Lower leg skin (tissue), 4 donors: Measurements from ENCODE around the gene DOK1. TPM values are rescaled to one million over a fixed set of nuclear protein-coding genes. Genes with fewer than 3 reads are reported as not detected.
A peak's percentile ranks its signal among the peaks of the same experiment; 100 is the strongest.

Experiments
- DNase-seq, 2 donors: peaks; one replicate each; pipeline ENCODE4 v3.0.0-alpha.2; 2019; ENCODE audit warnings: low spot score in 2 of 2
- H3K4me3 ChIP-seq: fragments of 200-600 bp; sonication (generic); 2 replicates; pipeline ENCODE4 v1.5.1; 2017; ENCODE audit warnings: mild to moderate bottlenecking, low read depth; ENCODE audit not compliant: poor library complexity, severe bottlenecking
- CTCF ChIP-seq, 3 donors: fragments of 450-650 bp; IDR thresholded peaks; one replicate each; pipeline ENCODE4 v1.5.1; 2016; ENCODE audit warnings: antibody characterized with exemption in 3 of 3, mild to moderate bottlenecking in 3 of 3, moderate library complexity in 2 of 3
- POLR2A ChIP-seq, 2 donors: fragments of 450-650 bp; IDR thresholded peaks; one replicate each; pipeline ENCODE4 v1.6.1; 2016 to 2017; ENCODE audit warnings: antibody characterized with exemption in 2 of 2, mild to moderate bottlenecking in 1 of 2, moderate library complexity in 1 of 2
- WGBS, 2 donors: methylation state at CpG; one replicate each; pipeline ENCODE4 v1.1.5; 2018; 5-methylcytosine and 5-hydroxymethylcytosine counted together
- intact Hi-C: fragments of 100-400 bp; cut with DNase I; formaldehyde crosslinking; loops from one replicate; pipeline ENCODE4 v1.15.0; 2023; ENCODE audit warnings: low total_unique reads
- total RNA-seq, 4 donors: library from RNA; depleted of rRNA; stranded (reverse); fragments of >200 nt; gene quantifications; one replicate each; pipeline ENCODE4 v1.1.0, GENCODE V29; 2016

DOK1 gene
- total RNA-seq, 4 donors from 2014 or later, result 3.8 to 7.2 (median 4.7) TPM

- peak overlapping the region; percentile 35 for H3K4me3 ChIP-seq
- peak in 1 of 2 donors; percentile 91 for DNase-seq
- no peak for TF ChIP-seq CTCF (IDR thresholded peaks at IDR 0.05)
- WGBS, 2 donors, result 7 to 15% methylated on average over 46 to 47 of the region's 58 CpGs
- intact Hi-C loops, result no loop called here
These were observed 456 bp downstream of the DOK1 start for GRCh38 chr2:74554820-74555531.

- peak overlapping the region; percentile 35 for H3K4me3 ChIP-seq
- 72 to 80% methylated on average over 17 of the region's 17 CpGs for WGBS, 2 donors
- TF ChIP-seq CTCF (IDR thresholded peaks at IDR 0.05) (no peak), POLR2A (IDR thresholded peaks at IDR 0.05) (no peak)
- intact Hi-C loops, result no loop called here
- peak in 1 of 2 donors; percentile 85 for DNase-seq
These were observed 1.1 kb downstream of the DOK1 start for GRCh38 chr2:74555610-74556103.

- H3K4me3 ChIP-seq, result no peak overlapping the region
- WGBS, 2 donors, result 83 to 91% methylated on average over 14 of the region's 14 CpGs
- intact Hi-C loops, result no loop called here
- TF ChIP-seq CTCF (IDR thresholded peaks at IDR 0.05), result no peak
- TF ChIP-seq POLR2A (IDR thresholded peaks at IDR 0.05), result no peak
- peak in 1 of 2 donors; percentile 78 for DNase-seq
These were observed 1.6 kb downstream of the DOK1 start for GRCh38 chr2:74556159-74556558.

- DNase-seq, result peak in 1 of 2 donors; percentile 82
- intact Hi-C loops, result no loop called here
- TF ChIP-seq POLR2A (IDR thresholded peaks at IDR 0.05), result no peak
- no peak for TF ChIP-seq CTCF (IDR thresholded peaks at IDR 0.05)
- WGBS, 2 donors, result 88 to 91% methylated on average over 5 to 6 of the region's 6 CpGs
- no peak overlapping the region for H3K4me3 ChIP-seq
These were observed 2.4 kb downstream of the DOK1 start for GRCh38 chr2:74556831-74557370.

DNA sequence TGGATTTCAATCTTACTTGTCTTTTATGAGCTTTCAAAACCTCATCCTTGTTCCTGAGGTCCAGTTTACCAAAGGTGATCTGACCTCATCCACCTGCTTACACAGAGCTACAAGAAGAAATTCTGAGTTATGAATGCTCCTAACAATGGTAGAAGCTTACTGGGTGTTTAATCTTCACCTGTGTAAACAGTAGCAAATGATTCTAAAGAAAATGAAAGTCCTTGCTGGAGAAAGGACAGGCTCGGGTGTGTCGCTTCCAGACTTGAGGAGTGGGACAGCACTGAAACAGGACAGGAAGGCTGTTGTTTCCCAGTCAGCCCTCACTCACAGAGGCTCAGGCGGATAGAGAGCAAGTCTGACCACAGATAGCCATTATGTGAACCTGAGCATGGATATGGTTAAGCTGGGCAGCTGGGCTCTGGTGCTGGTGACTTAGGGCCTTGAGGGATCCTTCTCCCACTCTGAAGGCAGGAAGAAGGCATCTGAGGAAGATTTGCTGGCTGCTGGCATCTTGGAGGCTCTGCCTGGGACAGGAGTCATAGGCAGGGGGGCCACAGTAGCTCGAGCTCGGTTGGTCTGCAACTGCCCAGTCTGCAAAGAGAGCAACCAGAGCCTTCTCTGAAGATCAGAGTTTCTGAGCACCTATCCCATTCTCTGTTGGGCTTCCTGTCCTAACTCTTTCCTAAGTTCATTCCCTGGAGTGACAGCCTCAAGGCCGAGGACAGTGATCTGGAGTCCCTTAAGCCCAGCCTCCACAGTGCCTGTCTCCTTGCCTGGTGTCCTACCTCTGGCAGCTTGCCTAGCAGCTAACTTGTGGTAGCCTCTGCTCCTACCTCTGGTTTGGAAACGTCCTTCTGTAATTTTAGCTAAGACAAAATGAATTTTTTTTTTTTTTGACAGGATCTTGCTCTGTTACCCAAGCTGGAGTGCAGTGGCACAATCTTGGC lies 4.0 kb downstream of the DOK1 start:
- peak in 1 of 2 donors; percentile 75 for DNase-seq
- no peak overlapping the region for H3K4me3 ChIP-seq
- no peak for TF ChIP-seq CTCF (IDR thresholded peaks at IDR 0.05)
- no peak for TF ChIP-seq POLR2A (IDR thresholded peaks at IDR 0.05)
- WGBS, 2 donors, result 71 to 82% methylated on average over 7 of the region's 7 CpGs
- intact Hi-C loops, result no loop called here
